Head of caudate nucleus (tissue), 42 donors: ENCODE data around the gene AMPD2.

ENCODE experiments used
- DNase-seq, 42 donors: peaks; one replicate each; pipeline versions ENCODE4 v3.0.0 to v3.0.0-alpha.2; 2020 to 2021; ENCODE audit warnings: mixed read lengths in 7 of 42
- intact Hi-C: fragments of 100-400 bp; cut with DNase I; formaldehyde crosslinking; loops from one replicate; pipeline ENCODE4 v1.15.0; 2022

Gene AMPD2

GRCh38 chr1:109627692-109628399 lies 8.2 kb downstream of the AMPD2 start:
- intact Hi-C loops, result no loop called here

GRCh38 chr1:109628540-109629321 lies 9.1 kb downstream of the AMPD2 start:
- intact Hi-C loops, result no loop called here

More at GRCh38 chr1:109627692-109628399, 8.2 kb downstream of the AMPD2 start:
- DNase-seq, result no peak

GRCh38 chr1:109629372-109630030 lies 9.9 kb downstream of the AMPD2 start:
- intact Hi-C loops, result no loop called here

More at GRCh38 chr1:109628540-109629321, 9.1 kb downstream of the AMPD2 start:
- DNase-seq, result peak in 35 of 42 donors; percentile 42 to 91 (median 74)

GRCh38 chr1:109630081-109630897 lies 10.7 kb downstream of the AMPD2 start:
- intact Hi-C loops, result no loop called here

More at GRCh38 chr1:109629372-109630030, 9.9 kb downstream of the AMPD2 start:
- no peak for DNase-seq

GRCh38 chr1:109630898-109631512 lies 11.4 kb downstream of the AMPD2 start:
- DNase-seq, result peak in 1 of 42 donors; percentile 28
- intact Hi-C loops, result no loop called here

More at GRCh38 chr1:109630081-109630897, 10.7 kb downstream of the AMPD2 start:
- DNase-seq, result peak in 2 of 42 donors; percentile 55 to 75

- intact Hi-C loops, result no loop called here
- peak in 2 of 42 donors; percentile 36 to 39 for DNase-seq
Observed at GRCh38 chr1:109631513-109632505, 12.2 kb downstream of the AMPD2 start.

- DNase-seq, result peak in 37 of 42 donors; percentile 44 to 84 (median 70)
- intact Hi-C loops, result no loop called here
Observed at GRCh38 chr1:109632671-109633346, 13.2 kb downstream of the AMPD2 start.

GRCh38 chr1:109634292-109634691 lies 14.7 kb downstream of the AMPD2 start:
- intact Hi-C loops, result no loop called here
- peak in 4 of 42 donors; percentile 11 to 35 (median 25) for DNase-seq

GRCh38 chr1:109634771-109635750 lies 15.4 kb downstream of the AMPD2 start:
- intact Hi-C loops, result no loop called here
- DNase-seq, result peak in 4 of 42 donors; percentile 1 to 36 (median 24)

GRCh38 chr1:109635862-109636200 lies 16.2 kb downstream of the AMPD2 start:
- peak in 4 of 42 donors; percentile 0 to 34 (median 12) for DNase-seq
- intact Hi-C loops, result no loop called here

GRCh38 chr1:109636201-109636952 lies 16.7 kb downstream of the AMPD2 start:
- DNase-seq, result peak in 15 of 42 donors; percentile 21 to 80 (median 64)
- intact Hi-C loops, result no loop called here

GRCh38 chr1:109637446-109637845 lies 17.8 kb downstream of the AMPD2 start:
- intact Hi-C loops, result no loop called here
- peak in 6 of 42 donors; percentile 0 to 14 (median 4) for DNase-seq

- intact Hi-C loops, result no loop called here
- DNase-seq, result peak in 5 of 42 donors; percentile 4 to 34 (median 15)
Observed at GRCh38 chr1:109639063-109639840, 19.6 kb downstream of the AMPD2 start.

- DNase-seq, result peak in 8 of 42 donors; percentile 10 to 74 (median 34)
- intact Hi-C loops, result loop anchor here (5.0 to 10.0 kb wide), 2 partner anchors 137 to 345 kb away; partner anchors contain the start of gene AHCYL1
Observed at GRCh38 chr1:109639841-109640184, 20.2 kb downstream of the AMPD2 start.
